Measurements from ENCODE around the gene PHACTR1. TPM values are rescaled to one million over a fixed set of nuclear protein-coding genes. Genes with fewer than 3 reads are reported as not detected.

Gene PHACTR1
- total and polyA plus RNA-seq, 2 of the 4 experiments (the other 2 are of a cell fraction), result not detected

- no peak overlapping the region for H3K4me2 ChIP-seq (ENCODE audit: low read depth, low read length)
- ChIA-PET CTCF (no interaction called here), POLR2A (ENCODE audit: unreplicated experiment) (no interaction called here)
- no peak overlapping the region for H2BK15ac ChIP-seq (ENCODE audit: low read depth, low read length)
- no peak overlapping the region for H3K56ac ChIP-seq (ENCODE audit: extremely low read depth, insufficient read depth, low read length)
- no peak overlapping the region for H3K23ac ChIP-seq (ENCODE audit: low read depth, low read length)
- no peaks in the 10 kb centered on the region for H3K9me3 ChIP-seq (ENCODE audit: control insufficient read depth, insufficient read depth, low read length)
- TF ChIP-seq POLR2A (IDR thresholded peaks at IDR 0.05; ENCODE audit: low read depth, low read length) (no peak), BHLHE40 (IDR thresholded peaks at IDR 0.05; ENCODE audit: low read depth, low read length) (no peak), CTCF (conservative IDR thresholded peaks at IDR 0.05; ENCODE audit: low read depth, low read length) (no peak), MXI1 (IDR thresholded peaks at IDR 0.05; ENCODE audit: borderline replicate concordance, low read depth, low read length) (no peak), ELK1 (IDR thresholded peaks at IDR 0.05; ENCODE audit: borderline replicate concordance, low read depth, low read length) (no peak), MAZ (IDR thresholded peaks at IDR 0.05; ENCODE audit: borderline replicate concordance, low read depth, low read length) (no peak), MAFK (IDR thresholded peaks at IDR 0.05; ENCODE audit: low read depth, low read length) (no peak), NFE2L2 (IDR thresholded peaks at IDR 0.05; ENCODE audit: low read depth, low read length) (no peak), CHD1 (IDR thresholded peaks at IDR 0.05; ENCODE audit: low read depth, low read length) (no peak)
- H2AK9ac ChIP-seq (replicated peaks; ENCODE audit: low read depth, low read length, poor library complexity), result no peak overlapping the region
- H3K27me3 ChIP-seq (ENCODE audit: control insufficient read depth, insufficient read depth, low read length), result peaks cover 3% of the 10 kb centered on the region; the same call in 1 of the 2 replicates
- no peaks in the 10 kb centered on the region for H4K20me1 ChIP-seq (ENCODE audit: insufficient read depth, low read length)
- no peaks in the 10 kb centered on the region for H3K4me1 ChIP-seq (ENCODE audit: control insufficient read depth, insufficient read depth, low read length)
- no peaks in the 10 kb centered on the region for H3K79me1 ChIP-seq (ENCODE audit: low read depth in 1 of 2, low read length in 2 of 2)
- DNase-seq (no peak), ATAC-seq (ENCODE audit: low read depth) (no peak)
- no peaks in the 10 kb centered on the region for H3K36me3 ChIP-seq (ENCODE audit: control insufficient read depth, insufficient read depth, low read length)
- H3K27ac ChIP-seq (ENCODE audit: insufficient read depth, low read length), result no peak overlapping the region
- no TSS peak for BruUV-seq (replicated peaks)
- H2AFZ ChIP-seq (replicated peaks; ENCODE audit: low read length, poor library complexity), result no peak overlapping the region
- H4K91ac ChIP-seq (ENCODE audit: insufficient read depth, low read depth, low read length), result no peak overlapping the region
- no peak overlapping the region for H3K4ac ChIP-seq (ENCODE audit: low read depth, low read length)
- no peak overlapping the region for H3K4me3 ChIP-seq (ENCODE audit: insufficient read depth, low read depth, low read length)
- H2BK20ac ChIP-seq (ENCODE audit: low read depth, low read length), result no peak overlapping the region
- H3K9me1 ChIP-seq (ENCODE audit: insufficient read depth, low read length), result no peaks in the 10 kb centered on the region
- intact Hi-C loops (cut with micrococcal nuclease) (no loop called here), in situ Hi-C loops (cut with MboI; ENCODE audit: low sequenced_read_pairs) (no loop called here), dilution Hi-C loops (cut with HindIII; ENCODE audit: low sequenced_read_pairs, unreplicated experiment) (no loop called here)
- H2BK120ac ChIP-seq (ENCODE audit: low read depth, low read length), result no peak overlapping the region
- no peak overlapping the region for H3K14ac ChIP-seq (replicated peaks; ENCODE audit: low read depth, low read length)
- H3K18ac ChIP-seq (ENCODE audit: low read depth, low read length), result no peak overlapping the region
- WGBS, 2 experiments (ENCODE audit: extremely low coverage in 2 of 2, insufficient read length in 1 of 2), result 33% methylated on average over 3 of the region's 5 CpGs; no CpG with 5 or more reads in 1 of the 2 experiments
- H2BK5ac ChIP-seq (ENCODE audit: low read depth, low read length, poor library complexity, severe bottlenecking), result no peak overlapping the region
- H4K8ac ChIP-seq (ENCODE audit: low read depth in 2 of 2, low read length in 2 of 2), result no peak overlapping the region
- no peak overlapping the region for H4K5ac ChIP-seq (ENCODE audit: low read depth, low read length)
- no peak overlapping the region for H2AK5ac ChIP-seq (ENCODE audit: low read depth, low read length)
- H3K9ac ChIP-seq (ENCODE audit: low read depth, low read length), result no peak overlapping the region
Observed at GRCh38 chr6:12955956-12956355, 239.4 kb downstream of the PHACTR1 start.
